ENCODE data around the gene CAVIN1.
A peak's percentile ranks its signal among the peaks of the same experiment; 100 is the strongest.
"Not testable (repeated sequence)": the region's sequence is repeated elsewhere in the genome, so short reads cannot be mapped to it uniquely, and the experiment has no call there.

The CAVIN1 gene

GRCh38 chr17:42372142-42372541 lies 50.9 kb downstream of the CAVIN1 start:
- no peak for DNase-seq

- not testable (repeated sequence) for DNase-seq
Observed at GRCh38 chr17:42368797-42369561, 54.1 kb downstream of the CAVIN1 start.

GRCh38 chr17:42368310-42368709 lies 54.7 kb downstream of the CAVIN1 start:
- not testable (repeated sequence) for DNase-seq

GRCh38 chr17:42366176-42367023 lies 56.7 kb downstream of the CAVIN1 start:
- not testable (repeated sequence) for DNase-seq

GRCh38 chr17:42365136-42365535 lies 57.9 kb downstream of the CAVIN1 start:
- peak; percentile 65 for DNase-seq

GRCh38 chr17:42363767-42364585 lies 59.1 kb downstream of the CAVIN1 start:
- no peak for DNase-seq

- no peak for DNase-seq
Observed at GRCh38 chr17:42363231-42363630, 59.8 kb downstream of the CAVIN1 start.

GRCh38 chr17:42362245-42362961 lies 60.7 kb downstream of the CAVIN1 start:
- DNase-seq, result no peak

GRCh38 chr17:42361781-42362186 lies 61.3 kb downstream of the CAVIN1 start:
- peak; percentile 62 for DNase-seq

GRCh38 chr17:42360388-42360787 lies 62.7 kb downstream of the CAVIN1 start:
- not testable (repeated sequence) for DNase-seq

- no peak for DNase-seq
Observed at GRCh38 chr17:42359133-42359532, 63.9 kb downstream of the CAVIN1 start.

GRCh38 chr17:42358434-42358833 lies 64.6 kb downstream of the CAVIN1 start:
- DNase-seq, result no peak

GRCh38 chr17:42354956-42355843 lies 67.9 kb downstream of the CAVIN1 start:
- DNase-seq, result no peak
